Measurements from ENCODE around the gene ABCC1. TPM values are rescaled to one million over a fixed set of nuclear protein-coding genes. Genes with fewer than 3 reads are reported as not detected.

Gene ABCC1
- total and polyA plus RNA-seq, 2 experiments from 2014 or later, result 7.0 to 9.3 TPM

DNA sequence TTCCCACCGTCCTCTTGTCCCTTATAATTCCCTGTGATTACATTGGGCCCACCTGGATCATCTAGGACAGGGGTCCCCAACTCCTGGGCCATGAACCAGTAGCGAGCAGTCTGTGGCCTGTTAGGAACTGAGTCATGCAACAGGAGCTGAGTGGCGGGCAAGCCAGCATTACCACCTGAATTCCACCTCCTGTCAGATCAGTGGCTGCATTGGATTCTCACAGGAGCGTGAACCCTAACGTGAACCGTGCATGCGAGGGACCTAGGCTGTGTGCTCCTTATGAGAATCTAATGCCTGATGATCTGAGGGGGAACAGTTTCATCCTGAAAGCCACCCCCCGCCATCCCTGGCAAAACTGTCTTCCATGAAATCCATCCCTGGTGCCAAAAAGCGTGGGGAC, 36.8 kb downstream of the ABCC1 start:
- Histone ChIP-seq H3K4me3 (no peak overlapping the region), H3K9me3 (ENCODE audit: low read depth) (no peaks in the 10 kb centered on the region), H3K79me2 (no peaks in the 10 kb centered on the region), H3K36me3 (replicated peaks; ENCODE audit: insufficient read depth, low read depth) (no peaks in the 10 kb centered on the region), H3K27ac (no peak overlapping the region), H3K4me2 (no peak overlapping the region), H3K9me2 (replicated peaks; ENCODE audit: insufficient read depth) (no peaks in the 10 kb centered on the region), H2AFZ (no peak overlapping the region), H3K27me3 (no peaks in the 10 kb centered on the region), H3K4me1 (ENCODE audit: insufficient read depth) (peaks cover 5% of the 10 kb centered on the region), H4K20me1 (ENCODE audit: insufficient read depth, poor library complexity, severe bottlenecking) (no peaks in the 10 kb centered on the region)
- WGBS (ENCODE audit: low lambda C conversion rate, missing lambda C conversion rate), result 98% methylated on average over 9 of the region's 9 CpGs
- no peak for DNase-seq (ENCODE audit: low spot score)
- no peak for TF ChIP-seq CTCF (IDR thresholded peaks at IDR 0.05; ENCODE audit: poor library complexity)
- no peak for TF ChIP-seq EZH2 (IDR thresholded peaks at IDR 0.05; ENCODE audit: borderline replicate concordance)
- no peak for TF ChIP-seq EZH2phosphoT487 (IDR thresholded peaks at IDR 0.05; ENCODE audit: low read depth, severe bottlenecking, unreplicated experiment)

DNA sequence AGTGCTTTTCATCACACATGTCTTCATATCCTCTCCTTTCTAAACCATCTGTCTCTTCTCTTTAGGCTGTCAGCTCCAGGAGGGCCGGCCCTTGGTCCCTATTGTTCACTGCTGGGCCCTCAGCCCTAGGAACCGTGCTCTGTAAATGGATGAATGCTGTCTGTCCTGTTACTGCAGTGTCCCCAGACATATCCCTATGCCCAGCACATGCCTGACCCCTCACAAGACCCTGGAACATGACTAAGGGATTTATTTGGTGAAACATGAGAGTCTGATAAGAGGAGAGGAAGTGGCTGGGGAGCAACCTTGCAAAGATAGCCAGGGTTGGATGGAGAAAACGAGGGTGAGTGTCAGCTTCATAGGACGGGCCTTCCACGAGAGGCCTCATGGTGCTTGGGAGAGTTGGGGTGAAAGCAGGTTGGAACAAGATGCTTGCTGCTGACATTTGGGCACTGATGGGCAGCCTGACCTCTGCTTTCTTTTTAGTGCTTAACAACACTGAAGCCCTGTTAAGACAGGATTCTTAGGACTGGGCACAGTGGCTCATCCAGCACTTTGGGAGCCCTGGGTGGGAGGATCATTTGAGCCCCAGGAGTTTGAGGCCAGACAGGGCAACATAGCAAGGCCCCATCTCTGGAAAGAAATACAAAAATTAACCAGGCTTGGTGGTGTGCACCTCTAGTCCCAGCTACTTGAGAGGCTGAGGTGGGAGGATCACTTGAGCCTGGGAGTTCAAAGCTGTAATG, 39.0 kb downstream of the ABCC1 start:
- Histone ChIP-seq H4K20me1 (ENCODE audit: insufficient read depth, poor library complexity, severe bottlenecking) (no peaks in the 10 kb centered on the region), H2AFZ (no peak overlapping the region), H3K27ac (no peak overlapping the region), H3K79me2 (no peaks in the 10 kb centered on the region), H3K4me1 (ENCODE audit: insufficient read depth) (peaks cover 5% of the 10 kb centered on the region), H3K4me3 (no peak overlapping the region), H3K36me3 (replicated peaks; ENCODE audit: insufficient read depth, low read depth) (no peaks in the 10 kb centered on the region), H3K9me3 (ENCODE audit: low read depth) (no peaks in the 10 kb centered on the region), H3K9me2 (replicated peaks; ENCODE audit: insufficient read depth) (no peaks in the 10 kb centered on the region), H3K4me2 (no peak overlapping the region), H3K27me3 (no peaks in the 10 kb centered on the region)
- TF ChIP-seq EZH2 (IDR thresholded peaks at IDR 0.05; ENCODE audit: borderline replicate concordance) (no peak), CTCF (IDR thresholded peaks at IDR 0.05; ENCODE audit: poor library complexity) (no peak), EZH2phosphoT487 (IDR thresholded peaks at IDR 0.05; ENCODE audit: low read depth, severe bottlenecking, unreplicated experiment) (no peak)
- no peak for DNase-seq (ENCODE audit: low spot score)
- 56% methylated on average over 5 of the region's 5 CpGs for WGBS (ENCODE audit: low lambda C conversion rate, missing lambda C conversion rate)

DNA sequence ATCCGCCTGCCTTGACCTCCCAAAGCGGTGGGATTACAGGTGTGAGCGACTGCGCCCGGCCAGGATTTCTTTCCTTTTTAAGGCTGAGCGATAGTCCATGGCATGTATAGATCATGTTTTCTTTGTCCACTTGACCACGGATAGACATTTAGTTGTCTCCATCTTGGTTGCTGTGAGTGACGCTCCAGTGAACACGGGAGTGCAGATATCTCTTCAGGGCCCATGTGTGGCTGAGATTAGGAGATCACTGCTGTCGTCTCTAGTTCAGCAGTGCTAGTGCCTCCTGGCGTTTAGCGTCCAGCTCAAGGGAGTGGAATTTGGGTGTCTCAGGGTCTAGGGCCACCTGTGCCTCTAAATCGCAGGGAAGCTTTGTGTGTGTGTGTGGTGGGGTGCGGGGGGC, 41.5 kb downstream of the ABCC1 start:
- TF ChIP-seq EZH2 (IDR thresholded peaks at IDR 0.05; ENCODE audit: borderline replicate concordance), result no peak
- no peak for TF ChIP-seq EZH2phosphoT487 (IDR thresholded peaks at IDR 0.05; ENCODE audit: low read depth, severe bottlenecking, unreplicated experiment)
- no peak for TF ChIP-seq CTCF (IDR thresholded peaks at IDR 0.05; ENCODE audit: poor library complexity)
- Histone ChIP-seq H2AFZ (no peak overlapping the region), H3K9me2 (replicated peaks; ENCODE audit: insufficient read depth) (no peaks in the 10 kb centered on the region), H3K79me2 (peaks cover 3% of the 10 kb centered on the region), H3K4me2 (no peak overlapping the region), H4K20me1 (ENCODE audit: insufficient read depth, poor library complexity, severe bottlenecking) (no peaks in the 10 kb centered on the region), H3K4me3 (no peak overlapping the region), H3K9me3 (ENCODE audit: low read depth) (no peaks in the 10 kb centered on the region), H3K27ac (no peak overlapping the region), H3K27me3 (no peaks in the 10 kb centered on the region), H3K36me3 (replicated peaks; ENCODE audit: insufficient read depth, low read depth) (no peaks in the 10 kb centered on the region), H3K4me1 (ENCODE audit: insufficient read depth) (peaks cover 5% of the 10 kb centered on the region)
- WGBS (ENCODE audit: low lambda C conversion rate, missing lambda C conversion rate), result 89% methylated on average over 14 of the region's 14 CpGs
- DNase-seq (ENCODE audit: low spot score), result no peak
